ENCODE results near the gene ZNF814.
"Not testable (repeated sequence)": the region's sequence is repeated elsewhere in the genome, so short reads cannot be mapped to it uniquely, and the experiment has no call there.

Gene ZNF814

GRCh38 chr19:57854117-57854516 is 34.7 kb downstream of the ZNF814 start:
- not testable (repeated sequence) for DNase-seq

- not testable (repeated sequence) for DNase-seq
Observed at GRCh38 chr19:57851812-57852603, 36.8 kb downstream of the ZNF814 start.

GRCh38 chr19:57850553-57851017 is 38.3 kb downstream of the ZNF814 start:
- DNase-seq: no peak

- peak; percentile 75 for DNase-seq
Observed at GRCh38 chr19:57849666-57850473, 39.0 kb downstream of the ZNF814 start, which contains the start of gene ZNF587. Gene ZNF587, plus strand, starts transcription at chr19:57849859. Its CDS starts 180 bp downstream, at chr19:57850039.

GRCh38 chr19:57849162-57849665 is 39.6 kb downstream of the ZNF814 start:
- DNase-seq: not testable (repeated sequence)

GRCh38 chr19:57847164-57847563 is 41.7 kb downstream of the ZNF814 start:
- DNase-seq: not testable (repeated sequence)

- DNase-seq: no peak
Observed at GRCh38 chr19:57841122-57841763, 47.6 kb downstream of the ZNF814 start.

GRCh38 chr19:57838622-57839191 is 50.1 kb downstream of the ZNF814 start:
- not testable (repeated sequence) for DNase-seq

GRCh38 chr19:57836991-57837390 is 51.8 kb downstream of the ZNF814 start:
- not testable (repeated sequence) for DNase-seq

GRCh38 chr19:57830071-57830602 is 58.7 kb downstream of the ZNF814 start, which contains the start of gene ZNF587B:
Gene ZNF587B, plus strand, starts transcription at chr19:57830299. Its CDS starts 230 bp downstream, at chr19:57830529.
- DNase-seq: no peak

GRCh38 chr19:57829316-57829715 is 59.5 kb downstream of the ZNF814 start:
- DNase-seq: no peak

GRCh38 chr19:57825511-57825910 is 63.3 kb downstream of the ZNF814 start:
- no peak for DNase-seq

GRCh38 chr19:57823608-57824007 is 65.2 kb downstream of the ZNF814 start:
- DNase-seq: not testable (repeated sequence)

GRCh38 chr19:57823155-57823554 is 65.7 kb downstream of the ZNF814 start:
- DNase-seq: not testable (repeated sequence)

GRCh38 chr19:57821501-57821900 is 67.3 kb downstream of the ZNF814 start:
- DNase-seq: not testable (repeated sequence)

- DNase-seq: not testable (repeated sequence)
Observed at GRCh38 chr19:57821095-57821494, 67.7 kb downstream of the ZNF814 start.

- no peak for DNase-seq
Observed at GRCh38 chr19:57820599-57820998, 68.2 kb downstream of the ZNF814 start.

- peak; percentile 78 for DNase-seq
Observed at GRCh38 chr19:57819475-57820148, 69.2 kb downstream of the ZNF814 start.

GRCh38 chr19:57818378-57818777 is 70.5 kb downstream of the ZNF814 start:
- DNase-seq: no peak

GRCh38 chr19:57817976-57818375 is 70.9 kb downstream of the ZNF814 start:
- no peak for DNase-seq

GRCh38 chr19:57816652-57817051 is 72.2 kb downstream of the ZNF814 start:
- DNase-seq: no peak
